ENCODE results near the gene TMEM245. TPM values are rescaled to one million over a fixed set of nuclear protein-coding genes. Genes with fewer than 3 reads are reported as not detected.

TMEM245 gene
- total and polyA plus RNA-seq, 10 of the 15 experiments (the other 5 are each of a cell fraction or from before 2014, with no cell fraction given): 7.4 to 36.1 (median 19.0) TPM

- TF ChIP-seq RB1 (IDR thresholded peaks at IDR 0.05; ENCODE audit: borderline replicate concordance) (no peak), E4F1 (IDR thresholded peaks at IDR 0.05; ENCODE audit: borderline replicate concordance, partially characterized antibody) (no peak), JUNB (IDR thresholded peaks at IDR 0.05) (no peak)
Observed at GRCh38 chr9:109031241-109031640, 88.5 kb downstream of the TMEM245 start (continued).

- no TSS peak for BruUV-seq (replicated peaks)
- no peak overlapping the region for H3K9ac ChIP-seq (ENCODE audit: control insufficient read depth, insufficient read depth, low read length)
- ChIA-PET POLR2A (no interaction called here), SMC1A (ENCODE audit: uncharacterized antibody, unreplicated experiment) (interaction anchor here (1.5 kb wide), 1 partner anchor 10 kb away, joined by 3 read pairs; no protein-coding TSS in a partner anchor), CTCF (no interaction called here), RAD21 (ENCODE audit: unreplicated experiment) (no interaction called here)
- DNase-seq (ENCODE audit: low read depth, low spot score): no peak
- H3K36me3 ChIP-seq (ENCODE audit: control insufficient read depth in 2 of 2, insufficient read depth in 2 of 2, low read length in 1 of 2): peaks cover 0 to 10% of the 10 kb centered on the region in 2 experiments; a peak in 3 of 4 replicates
- WGBS (ENCODE audit: insufficient coverage, insufficient replicate concordance, low lambda C conversion rate, missing lambda C conversion rate): 100% methylated on average over 4 of the region's 4 CpGs
- intact Hi-C loops (cut with micrococcal nuclease; ENCODE audit: unreplicated experiment) (no loop called here), in situ Hi-C loops (cut with MboI) (no loop called here)
- no peak overlapping the region for H3K4me3 ChIP-seq
- no peak overlapping the region for H3K4me2 ChIP-seq (ENCODE audit: control insufficient read depth, insufficient read depth)
- no peaks in the 10 kb centered on the region for H3K79me2 ChIP-seq (ENCODE audit: control insufficient read depth, insufficient read depth, low read length)
- no peak overlapping the region for H3K27ac ChIP-seq (ENCODE audit: control insufficient read depth, insufficient read depth)
- no peaks in the 10 kb centered on the region for H3K27me3 ChIP-seq (replicated peaks in 1 of 2; ENCODE audit: control insufficient read depth in 2 of 2, insufficient read depth in 2 of 2, low read length in 1 of 2)
- H2AFZ ChIP-seq (ENCODE audit: control insufficient read depth, low read depth, low read length): no peak overlapping the region
- H4K20me1 ChIP-seq (ENCODE audit: control insufficient read depth, insufficient read depth): no peaks in the 10 kb centered on the region
- H3K4me1 ChIP-seq (ENCODE audit: control insufficient read depth, insufficient read depth, low read length): no peaks in the 10 kb centered on the region
- TF ChIP-seq, protein P1, sequence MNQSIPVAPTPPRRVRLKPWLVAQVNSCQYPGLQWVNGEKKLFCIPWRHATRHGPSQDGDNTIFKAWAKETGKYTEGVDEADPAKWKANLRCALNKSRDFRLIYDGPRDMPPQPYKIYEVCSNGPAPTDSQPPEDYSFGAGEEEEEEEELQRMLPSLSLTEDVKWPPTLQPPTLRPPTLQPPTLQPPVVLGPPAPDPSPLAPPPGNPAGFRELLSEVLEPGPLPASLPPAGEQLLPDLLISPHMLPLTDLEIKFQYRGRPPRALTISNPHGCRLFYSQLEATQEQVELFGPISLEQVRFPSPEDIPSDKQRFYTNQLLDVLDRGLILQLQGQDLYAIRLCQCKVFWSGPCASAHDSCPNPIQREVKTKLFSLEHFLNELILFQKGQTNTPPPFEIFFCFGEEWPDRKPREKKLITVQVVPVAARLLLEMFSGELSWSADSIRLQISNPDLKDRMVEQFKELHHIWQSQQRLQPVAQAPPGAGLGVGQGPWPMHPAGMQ (IDR thresholded peaks at IDR 0.05; ENCODE audit: borderline replicate concordance): no peak
- TF ChIP-seq ZZZ3 (IDR thresholded peaks at IDR 0.05; ENCODE audit: control insufficient read depth, insufficient read length, low read depth): no peak
- no peak for TF ChIP-seq TAF1 (IDR thresholded peaks at IDR 0.05; ENCODE audit: borderline replicate concordance, low read depth, low read length)
- TF ChIP-seq, protein P2, sequence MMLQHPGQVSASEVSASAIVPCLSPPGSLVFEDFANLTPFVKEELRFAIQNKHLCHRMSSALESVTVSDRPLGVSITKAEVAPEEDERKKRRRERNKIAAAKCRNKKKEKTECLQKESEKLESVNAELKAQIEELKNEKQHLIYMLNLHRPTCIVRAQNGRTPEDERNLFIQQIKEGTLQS (IDR thresholded peaks at IDR 0.05; ENCODE audit: borderline replicate concordance, extremely low read depth, low read depth, low read length): no peak
- TF ChIP-seq TCF3 (IDR thresholded peaks at IDR 0.05; ENCODE audit: borderline replicate concordance, insufficient read depth, low read depth, low read length): no peak
- no peak for TF ChIP-seq ZNF622 (IDR thresholded peaks at IDR 0.05)
- TF ChIP-seq MEF2B (IDR thresholded peaks at IDR 0.05; ENCODE audit: partially characterized antibody, poor library complexity, severe bottlenecking): no peak
- ATAC-seq: no peak
- no peaks in the 10 kb centered on the region for H3K9me3 ChIP-seq (replicated peaks; ENCODE audit: control insufficient read depth, insufficient read depth, low read length)
- FAIRE-seq: no peak
Observed at GRCh38 chr9:109030426-109030825, 89.3 kb downstream of the TMEM245 start.
